ENCODE results near the gene ATP13A3. TPM values are rescaled to one million over a fixed set of nuclear protein-coding genes. Genes with fewer than 3 reads are reported as not detected.

Gene ATP13A3
- total and polyA plus RNA-seq, 9 of the 15 experiments (the other 6 are each of a cell fraction or from before 2014, with no cell fraction given): 16.6 to 135 (median 86.6) TPM

DNA sequence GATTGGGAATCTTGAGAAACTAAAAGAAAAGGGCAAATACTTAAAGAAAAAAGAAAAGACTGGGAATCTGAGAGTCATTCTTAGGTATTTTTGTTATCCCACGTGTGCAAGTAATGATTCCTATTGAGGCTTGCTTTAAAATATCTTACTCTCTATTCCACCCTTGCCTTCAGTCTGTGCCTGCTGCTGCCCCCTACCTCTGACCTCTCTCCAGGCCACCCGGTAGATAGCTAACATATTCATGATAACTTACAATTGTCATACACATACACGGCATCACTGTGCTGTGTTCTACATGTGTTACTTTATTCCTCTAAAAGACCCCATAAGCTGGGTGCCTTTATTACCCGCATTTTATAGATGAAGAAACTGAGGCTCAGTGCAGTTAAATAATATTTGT is 27.8 kb upstream of the ATP13A3 start (continued):
- TF ChIP-seq, protein P1, sequence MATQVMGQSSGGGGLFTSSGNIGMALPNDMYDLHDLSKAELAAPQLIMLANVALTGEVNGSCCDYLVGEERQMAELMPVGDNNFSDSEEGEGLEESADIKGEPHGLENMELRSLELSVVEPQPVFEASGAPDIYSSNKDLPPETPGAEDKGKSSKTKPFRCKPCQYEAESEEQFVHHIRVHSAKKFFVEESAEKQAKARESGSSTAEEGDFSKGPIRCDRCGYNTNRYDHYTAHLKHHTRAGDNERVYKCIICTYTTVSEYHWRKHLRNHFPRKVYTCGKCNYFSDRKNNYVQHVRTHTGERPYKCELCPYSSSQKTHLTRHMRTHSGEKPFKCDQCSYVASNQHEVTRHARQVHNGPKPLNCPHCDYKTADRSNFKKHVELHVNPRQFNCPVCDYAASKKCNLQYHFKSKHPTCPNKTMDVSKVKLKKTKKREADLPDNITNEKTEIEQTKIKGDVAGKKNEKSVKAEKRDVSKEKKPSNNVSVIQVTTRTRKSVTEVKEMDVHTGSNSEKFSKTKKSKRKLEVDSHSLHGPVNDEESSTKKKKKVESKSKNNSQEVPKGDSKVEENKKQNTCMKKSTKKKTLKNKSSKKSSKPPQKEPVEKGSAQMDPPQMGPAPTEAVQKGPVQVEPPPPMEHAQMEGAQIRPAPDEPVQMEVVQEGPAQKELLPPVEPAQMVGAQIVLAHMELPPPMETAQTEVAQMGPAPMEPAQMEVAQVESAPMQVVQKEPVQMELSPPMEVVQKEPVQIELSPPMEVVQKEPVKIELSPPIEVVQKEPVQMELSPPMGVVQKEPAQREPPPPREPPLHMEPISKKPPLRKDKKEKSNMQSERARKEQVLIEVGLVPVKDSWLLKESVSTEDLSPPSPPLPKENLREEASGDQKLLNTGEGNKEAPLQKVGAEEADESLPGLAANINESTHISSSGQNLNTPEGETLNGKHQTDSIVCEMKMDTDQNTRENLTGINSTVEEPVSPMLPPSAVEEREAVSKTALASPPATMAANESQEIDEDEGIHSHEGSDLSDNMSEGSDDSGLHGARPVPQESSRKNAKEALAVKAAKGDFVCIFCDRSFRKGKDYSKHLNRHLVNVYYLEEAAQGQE (IDR thresholded peaks at IDR 0.05; ENCODE audit: borderline replicate concordance): peak; percentile 19; the same call in 1 of the 2 replicates
- TF ChIP-seq, protein P1 (CRISPR knock-in tag; IDR thresholded peaks at IDR 0.05; ENCODE audit: low read depth): no peak
